K562 (cell line): ENCODE data around the gene CCDC9. TPM values are rescaled to one million over a fixed set of nuclear protein-coding genes. Genes with fewer than 3 reads are reported as not detected.

ENCODE experiments used
- ETV1 ChIP-seq: fragments of 450-650 bp; conservative IDR thresholded peaks from 2 replicates; pipeline ENCODE4 v1.6.1; 2016; ENCODE audit warnings: missing genetic modification characterization, control low read depth, low read depth, missing compliant biosample characterization
- MAZ ChIP-seq, 2 experiments: fragments of 450-650 bp in 1 of 2; sonication (generic) in 1 of 2; formaldehyde crosslinking; IDR thresholded peaks in 1 of 2; conservative IDR thresholded peaks in 1 of 2; 2 replicates each; pipeline versions ENCODE4 v1.4.0 to v1.5.0; 2020; ENCODE audit warnings: mild to moderate bottlenecking in 1 of 2, missing genetic modification reagents in 1 of 2
- MLLT1 ChIP-seq, 2 experiments: fragments of 450-650 bp; IDR thresholded peaks; 2 replicates each; pipeline ENCODE4 v1.6.1; 2016
- NR2C2 ChIP-seq, 2 experiments: fragments of 200-800 bp in 1 of 2; sonication (Bioruptor generic) in 1 of 2; sonication (generic) in 1 of 2; formaldehyde crosslinking in 1 of 2; IDR thresholded peaks; 2 replicates each; pipeline versions ENCODE4 v1.6.1 to v1.8.0; 2016 to 2022; ENCODE audit warnings: mild to moderate bottlenecking in 1 of 2, missing compliant biosample characterization in 1 of 2, missing genetic modification characterization in 1 of 2, missing genetic modification reagents in 1 of 2
- PKNOX1 ChIP-seq: fragments of 450-650 bp; IDR thresholded peaks from 2 replicates; pipeline ENCODE4 v1.6.1; 2016
- POLR2AphosphoS2 ChIP-seq: IDR thresholded peaks from 2 replicates; pipeline ENCODE4 v1.6.1; 2012; ENCODE audit warnings: low read length, improper control_type of control experiment
- PRMT5 ChIP-seq: sonication (generic); formaldehyde crosslinking; IDR thresholded peaks from 2 replicates; pipeline ENCODE4 v1.5.0; 2020; ENCODE audit warnings: missing genetic modification reagents
- SMC3 ChIP-seq: conservative IDR thresholded peaks from 2 replicates; pipeline ENCODE4 v1.6.1; 2011; ENCODE audit warnings: low read depth, low read length, improper control_type of control experiment; ENCODE audit not compliant: insufficient read depth
- TARDBP ChIP-seq: fragments of 450-650 bp; IDR thresholded peaks from 2 replicates; pipeline ENCODE4 v1.6.1; 2016
- ZBTB40 ChIP-seq, 2 experiments: fragments of 450-650 bp in 1 of 2; sonication (generic) in 1 of 2; formaldehyde crosslinking in 1 of 2; IDR thresholded peaks; 2 replicates each; pipeline versions ENCODE4 v1.7.1 to v1.9.0; 2016 to 2022; ENCODE audit warnings: inconsistent platforms in 1 of 2, mild to moderate bottlenecking in 1 of 2, missing genetic modification reagents in 1 of 2
- ZNF24 ChIP-seq: fragments of 450-650 bp; IDR thresholded peaks from 2 replicates; pipeline ENCODE4 v1.6.1; 2016
- polyA plus RNA-seq, 8 experiments: library from polyadenylated mRNA; depleted of rRNA in 4 of 8; stranded (reverse) in 5 of 8; unstranded in 3 of 8; fragments of >200 nt; fragmentation: Nextera tagmentation in 2 of 8; fragmentation: Illumina TruSeq in 1 of 8; extraction: Ambion mirVana in 2 of 8; extraction: Trizol in 1 of 8; gene quantifications; 2 replicates each; pipeline versions ENCODE4 v1.2.1 to v1.2.3, GENCODE V29; 2011 to 2014; ENCODE audit warnings: inconsistent platforms in 1 of 8, missing spikeins in 1 of 8
- total RNA-seq, 7 experiments: library from RNA; depleted of rRNA in 6 of 7; stranded (reverse); fragments of >200 nt in 6 of 7; fragmentation: Illumina TruSeq in 2 of 7; extraction: Trizol in 2 of 7; gene quantifications; 2 replicates each; pipeline versions ENCODE4 v1.2.1 to v1.2.3, GENCODE V29; 2011 to 2021; ENCODE audit warnings: low replicate concordance in 1 of 7
- TF ChIP-seq, protein P1 (sequence below): fragments of 250-450 bp; sonication (Bioruptor Pico); IDR thresholded peaks from 2 replicates; pipeline ENCODE4 v1.8.0; 2022; ENCODE audit warnings: moderate library complexity, mild to moderate bottlenecking, inconsistent platforms

The CCDC9 gene
- total and polyA plus RNA-seq, 9 of the 15 experiments (the other 6 are each of a cell fraction or from before 2014, with no cell fraction given): 0.23 to 38.6 (median 8.4) TPM

DNA sequence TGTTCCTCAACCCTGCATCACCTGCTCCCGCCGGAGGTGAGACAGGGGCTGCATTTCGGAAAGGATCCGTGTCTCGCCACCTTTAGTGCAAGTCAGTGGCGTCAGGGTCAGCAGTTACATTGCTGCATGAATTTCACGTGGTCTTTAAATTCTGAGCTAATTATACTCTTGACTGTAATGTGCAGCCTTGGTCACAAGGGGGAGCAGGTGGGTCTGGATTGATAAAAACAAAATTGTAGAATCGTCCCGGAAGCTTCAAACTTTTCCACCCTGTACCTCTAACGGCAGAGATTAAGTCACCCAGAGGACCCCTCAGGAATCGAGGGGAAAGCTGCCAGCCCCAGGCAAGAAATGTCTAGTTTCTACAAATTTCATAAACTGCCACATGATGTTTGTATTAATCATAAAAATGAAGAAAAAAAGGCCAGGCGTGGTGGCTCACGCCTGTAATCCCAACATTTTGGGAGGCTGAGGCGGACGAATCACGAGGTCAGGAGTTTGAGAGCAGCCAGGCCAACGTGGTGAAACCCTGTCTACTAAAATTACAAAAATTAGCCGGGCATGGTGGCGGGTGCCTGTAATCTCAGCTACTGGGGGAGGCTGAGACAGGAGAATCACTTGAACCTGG, 45.5 kb upstream of the CCDC9 start (continued):
- TF ChIP-seq MLLT1 (IDR thresholded peaks at IDR 0.05) (0 out of 4 replicates have a peak, but pooled peaks of 1 of the 2 experiments have one; percentile 25), NR2C2 (CRISPR knock-in tag; IDR thresholded peaks at IDR 0.05) (no peak), NR2C2 (tag; IDR thresholded peaks at IDR 0.05) (peak; percentile 75), SMC3 (peak; percentile 83), MAZ (CRISPR knock-in tag; conservative IDR thresholded peaks at IDR 0.05 in 1 of 2, IDR thresholded peaks at IDR 0.05 in 1 of 2) (peak in 1 of 2 experiments; percentile 58; a peak in 1 of 4 replicates), ETV1 (tag) (peak; percentile 77), PRMT5 (CRISPR knock-in tag) (no peak), ZNF24 (peak; percentile 49; the same call in 1 of the 2 replicates), TARDBP (peak; percentile 80), POLR2AphosphoS2 (no peak), PKNOX1 (peak; percentile 19; the same call in 1 of the 2 replicates), ZBTB40 (IDR thresholded peaks at IDR 0.05) (0 out of 2 replicates have a peak, but pooled peaks have one; percentile 27), ZBTB40 (CRISPR knock-in tag; IDR thresholded peaks at IDR 0.05) (no peak)
- TF ChIP-seq, protein P1, sequence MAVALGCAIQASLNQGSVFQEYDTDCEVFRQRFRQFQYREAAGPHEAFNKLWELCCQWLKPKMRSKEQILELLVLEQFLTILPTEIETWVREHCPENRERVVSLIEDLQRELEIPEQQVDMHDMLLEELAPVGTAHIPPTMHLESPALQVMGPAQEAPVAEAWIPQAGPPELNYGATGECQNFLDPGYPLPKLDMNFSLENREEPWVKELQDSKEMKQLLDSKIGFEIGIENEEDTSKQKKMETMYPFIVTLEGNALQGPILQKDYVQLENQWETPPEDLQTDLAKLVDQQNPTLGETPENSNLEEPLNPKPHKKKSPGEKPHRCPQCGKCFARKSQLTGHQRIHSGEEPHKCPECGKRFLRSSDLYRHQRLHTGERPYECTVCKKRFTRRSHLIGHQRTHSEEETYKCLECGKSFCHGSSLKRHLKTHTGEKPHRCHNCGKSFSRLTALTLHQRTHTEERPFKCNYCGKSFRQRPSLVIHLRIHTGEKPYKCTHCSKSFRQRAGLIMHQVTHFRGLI (CRISPR knock-in tag): peak; percentile 16; the same call in 1 of the 2 replicates
